HG03460 (cell line): ENCODE results near the gene EXOC1L.

Experiments used
- ATAC-seq: cut with Tn5 transposase; IDR thresholded peaks from one replicate; pipeline ENCODE4 v1.9.1; 2021; ENCODE audit not compliant: unreplicated experiment

The EXOC1L gene

DNA sequence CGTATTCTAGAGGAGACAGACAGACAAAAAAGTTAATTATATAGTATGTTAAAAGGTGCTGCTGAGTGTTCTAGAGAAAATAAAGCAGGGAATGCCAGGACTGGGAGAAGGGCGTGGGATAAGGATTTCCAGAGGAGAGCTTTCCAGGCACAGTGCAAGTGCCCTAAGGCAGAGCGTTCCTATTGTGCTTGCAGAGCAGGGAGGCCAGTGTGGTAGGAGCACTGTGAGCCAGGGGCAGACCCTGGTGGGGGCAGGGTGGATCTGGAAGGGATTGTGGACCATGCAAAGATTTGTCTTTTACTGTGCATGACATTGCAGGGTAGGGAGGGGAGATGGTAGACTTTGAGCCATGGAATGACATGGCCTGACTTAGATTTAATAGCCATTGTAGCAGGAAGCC is 59.6 kb downstream of the EXOC1L start:
- ATAC-seq: no peak

- ATAC-seq: no peak
Measured at GRCh38 chr4:55880652-55881280, 61.2 kb downstream of the EXOC1L start.

DNA sequence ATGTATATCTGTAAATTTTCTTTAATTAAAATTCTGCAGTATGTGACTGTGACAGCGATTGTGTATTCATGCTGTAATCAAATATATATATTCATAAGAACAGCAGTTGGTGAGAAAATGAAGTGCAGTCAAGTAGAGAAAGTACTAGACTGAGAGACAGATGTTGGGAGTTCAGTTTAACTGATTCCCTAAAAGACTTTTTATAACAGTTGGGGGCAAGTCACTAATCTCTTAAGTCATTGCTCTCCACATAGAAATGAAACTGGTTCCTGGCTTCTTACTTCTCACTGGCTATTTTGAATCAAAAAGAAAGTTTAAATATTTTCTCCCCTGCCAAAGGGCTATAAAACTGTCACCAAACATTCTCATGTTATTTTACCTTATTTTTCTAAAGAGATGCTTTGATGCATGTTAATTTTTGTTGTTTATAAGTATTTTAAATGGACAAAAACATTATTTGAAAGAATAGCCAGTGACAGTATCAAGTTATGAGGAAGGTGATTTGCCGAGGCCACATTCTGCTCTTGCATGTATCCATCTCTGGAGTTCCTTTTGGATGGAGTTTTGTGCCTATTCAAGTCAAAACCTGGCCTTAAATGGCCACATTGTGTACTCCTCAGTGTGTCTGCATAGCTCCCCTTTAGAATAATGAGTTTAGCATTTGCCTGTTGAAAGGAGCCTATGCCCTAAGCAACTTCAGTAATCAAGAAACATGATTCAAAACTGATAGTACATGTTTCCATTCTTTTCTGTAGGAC is 64.7 kb downstream of the EXOC1L start:
- no peak for ATAC-seq

GRCh38 chr4:55884851-55885219 is 65.2 kb downstream of the EXOC1L start:
- no peak for ATAC-seq
